Activated CD8-positive, alpha-beta memory T cell treated with anti-CD3 and anti-CD28 coated beads for 1 hour (primary cell): ENCODE data around the gene LFNG.

ENCODE experiments used
- DNase-seq, 2 donors: peaks; one replicate each; pipeline ENCODE4 v3.0.0-alpha.2; 2020; ENCODE audit warnings: low read depth in 1 of 2; ENCODE audit errors: extremely low read depth in 1 of 2

The LFNG gene, protein sequence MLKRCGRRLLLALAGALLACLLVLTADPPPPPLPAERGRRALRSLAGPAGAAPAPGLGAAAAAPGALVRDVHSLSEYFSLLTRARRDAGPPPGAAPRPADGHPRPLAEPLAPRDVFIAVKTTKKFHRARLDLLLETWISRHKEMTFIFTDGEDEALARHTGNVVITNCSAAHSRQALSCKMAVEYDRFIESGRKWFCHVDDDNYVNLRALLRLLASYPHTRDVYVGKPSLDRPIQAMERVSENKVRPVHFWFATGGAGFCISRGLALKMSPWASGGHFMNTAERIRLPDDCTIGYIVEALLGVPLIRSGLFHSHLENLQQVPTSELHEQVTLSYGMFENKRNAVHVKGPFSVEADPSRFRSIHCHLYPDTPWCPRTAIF

DNA sequence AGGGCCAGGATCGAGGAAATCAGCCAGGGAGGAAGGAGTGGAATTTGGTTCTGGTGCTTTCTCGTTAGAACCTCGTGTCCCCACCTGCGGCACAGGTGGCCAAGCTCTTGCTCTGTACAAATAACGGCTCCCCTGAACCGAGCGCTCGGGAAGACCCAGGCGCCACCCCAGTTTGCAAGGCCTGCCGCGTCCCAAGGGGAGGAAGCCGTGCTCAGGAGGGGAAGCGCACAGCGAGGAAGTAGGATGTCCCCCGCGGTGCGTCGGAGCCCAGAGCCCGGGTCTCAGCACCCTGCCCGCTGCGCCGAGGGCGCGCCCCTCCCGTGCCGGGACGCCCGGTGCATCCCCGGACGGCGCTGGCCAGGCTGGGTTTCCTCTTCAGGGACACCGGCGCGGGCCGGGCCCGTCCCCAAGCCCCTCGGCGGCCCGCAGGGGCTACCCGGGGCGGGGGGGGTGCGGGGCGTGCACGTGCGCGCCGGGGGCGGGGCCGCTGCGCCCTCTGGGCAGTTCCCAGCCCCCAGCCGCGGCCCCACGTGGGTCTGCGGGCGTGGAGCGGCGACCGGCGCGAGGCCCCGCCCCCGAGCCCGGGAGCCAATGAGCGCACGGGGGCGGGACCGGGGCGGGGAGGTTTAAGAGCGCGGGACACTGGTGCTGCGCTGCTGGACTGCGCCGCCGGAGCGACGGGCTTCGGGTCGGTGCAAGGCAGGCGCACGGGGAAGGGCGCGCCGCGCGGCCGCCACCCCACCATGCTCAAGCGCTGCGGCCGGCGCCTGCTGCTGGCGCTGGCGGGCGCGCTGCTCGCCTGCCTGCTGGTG lies at the start of gene LFNG:
TSS of gene LFNG (plus strand) at position 656 of the 812 bp plus-strand sequence. CDS start at position 744, 88 bp downstream.
- peak in 1 of 2 donors; percentile 79 for DNase-seq

DNA sequence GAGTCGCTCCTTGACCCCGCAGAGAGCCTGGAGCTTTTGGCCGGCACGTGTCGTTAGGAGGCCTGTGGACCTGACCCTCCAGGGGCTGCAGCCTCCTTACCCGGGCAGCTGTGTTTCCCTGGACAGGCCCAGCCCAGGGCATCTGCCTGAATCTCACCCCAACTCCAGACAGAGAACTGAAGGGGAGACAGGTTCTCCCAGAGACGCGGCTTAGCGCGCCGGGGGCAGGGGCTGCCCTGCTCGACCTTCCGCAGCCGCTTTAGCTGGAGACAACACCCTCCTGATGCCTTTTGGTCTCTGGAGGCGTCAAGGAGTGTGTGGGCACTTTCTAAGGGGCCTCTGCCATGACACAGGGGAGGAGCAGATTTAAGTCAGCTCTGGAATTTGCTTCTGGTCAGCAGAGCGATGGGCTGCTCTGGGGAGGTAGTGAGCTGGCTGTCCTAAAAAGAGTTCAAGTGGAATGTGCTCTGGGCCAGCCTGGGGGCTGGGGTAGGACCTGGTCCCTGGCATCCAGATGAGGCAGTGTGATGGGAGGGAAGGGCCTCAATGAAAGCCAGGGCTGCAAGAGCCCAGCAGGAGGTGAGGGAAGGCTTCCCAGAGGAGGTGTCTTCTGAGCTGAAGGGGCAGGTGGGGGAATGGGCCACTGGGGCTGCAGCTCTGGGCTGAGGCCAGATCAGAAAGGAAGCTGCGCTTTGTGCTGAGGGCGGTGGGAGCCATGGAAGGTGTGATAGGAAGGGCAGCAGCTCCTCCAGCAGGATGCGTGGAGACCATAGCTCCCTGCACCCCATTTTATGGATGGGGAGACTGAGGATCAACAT lies 49.2 kb upstream of the LFNG start:
- no peak for DNase-seq

DNA sequence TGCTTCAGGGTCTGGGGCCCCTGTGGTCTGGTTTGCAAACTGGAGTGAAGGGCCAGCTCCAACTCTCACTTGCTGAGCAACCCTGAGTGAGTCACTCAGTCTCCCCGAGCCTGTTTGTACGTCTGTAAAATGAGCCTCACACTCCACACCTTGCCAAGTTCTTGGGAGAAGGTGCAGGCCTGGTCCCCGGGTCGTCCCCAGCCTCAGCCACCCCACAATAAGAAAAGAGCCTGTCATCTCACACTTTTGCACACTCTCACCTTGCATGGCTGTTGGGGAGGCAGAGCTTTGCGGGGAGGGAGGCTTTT lies 48.6 kb upstream of the LFNG start:
- DNase-seq = no peak

DNA sequence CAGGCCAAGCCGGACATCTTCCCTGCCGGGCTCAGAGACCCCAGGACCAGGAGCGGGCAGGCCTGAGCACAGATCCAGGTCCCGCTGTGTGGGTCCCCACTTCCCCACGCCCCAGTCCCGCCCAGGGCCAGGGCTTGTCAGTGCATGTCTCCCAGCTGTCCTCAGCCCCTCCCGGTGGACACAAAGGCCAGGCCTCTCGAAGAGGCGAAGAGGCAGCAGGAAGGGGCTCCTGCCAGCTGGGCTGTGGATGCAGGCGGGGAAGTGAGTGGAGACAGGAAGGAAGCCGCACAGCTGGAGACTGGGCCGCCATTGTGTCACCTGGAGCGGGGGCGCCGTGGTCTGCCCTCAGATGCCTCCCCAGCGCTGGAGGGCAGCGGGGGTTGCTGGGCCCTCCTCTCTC lies 48.2 kb upstream of the LFNG start:
- no peak for DNase-seq

DNA sequence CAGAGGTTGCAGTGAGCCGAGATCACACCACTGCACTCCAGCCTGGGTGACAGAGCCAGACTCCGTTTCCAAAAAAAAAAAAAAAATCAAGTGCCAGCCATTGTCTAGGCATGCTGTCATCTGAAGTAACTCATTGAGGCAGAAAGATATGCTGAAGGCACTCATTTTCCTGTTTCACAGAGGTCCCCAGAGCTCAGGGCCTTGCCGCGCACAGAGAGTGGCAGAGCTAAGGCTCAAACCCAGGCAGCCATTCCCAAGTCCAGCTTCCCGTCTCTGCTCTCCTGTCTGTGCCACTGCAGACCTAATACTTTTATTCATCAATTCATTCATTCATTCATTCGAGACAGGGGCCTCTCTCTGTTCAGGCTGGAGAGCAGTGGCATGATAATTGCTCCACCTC lies 46.8 kb upstream of the LFNG start:
- DNase-seq = no peak

DNA sequence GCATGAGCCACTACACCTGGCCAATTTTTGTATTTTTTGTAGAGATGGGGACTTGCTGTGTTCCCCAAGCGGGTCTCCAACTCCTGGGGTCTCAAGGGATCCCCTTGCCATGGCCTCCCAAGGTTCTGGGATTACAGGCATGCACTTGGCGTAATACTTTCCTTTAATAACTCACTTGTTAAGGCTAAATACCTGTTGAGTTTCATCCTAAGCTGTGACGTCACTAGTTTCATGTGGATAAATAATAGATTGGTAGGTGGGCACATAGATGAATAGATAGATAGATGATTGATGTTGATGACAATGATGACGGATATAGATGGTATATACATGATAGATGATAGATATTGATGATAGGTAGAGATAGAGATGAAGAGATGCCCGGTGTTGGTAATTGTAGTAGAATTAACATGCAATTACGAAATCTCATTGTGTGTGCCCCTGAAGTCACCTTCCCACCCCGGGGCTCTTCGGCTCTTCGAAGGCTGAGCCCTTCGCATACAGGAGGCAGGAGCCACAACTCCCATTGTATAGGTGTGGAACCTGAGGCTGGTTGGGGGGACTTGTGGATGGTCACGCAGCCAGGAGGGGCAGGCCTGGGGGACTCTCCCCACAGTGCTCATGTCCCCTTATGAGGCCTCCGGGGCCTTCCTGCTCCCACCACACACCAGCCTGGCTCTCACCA lies 45.9 kb upstream of the LFNG start:
- DNase-seq = no peak

DNA sequence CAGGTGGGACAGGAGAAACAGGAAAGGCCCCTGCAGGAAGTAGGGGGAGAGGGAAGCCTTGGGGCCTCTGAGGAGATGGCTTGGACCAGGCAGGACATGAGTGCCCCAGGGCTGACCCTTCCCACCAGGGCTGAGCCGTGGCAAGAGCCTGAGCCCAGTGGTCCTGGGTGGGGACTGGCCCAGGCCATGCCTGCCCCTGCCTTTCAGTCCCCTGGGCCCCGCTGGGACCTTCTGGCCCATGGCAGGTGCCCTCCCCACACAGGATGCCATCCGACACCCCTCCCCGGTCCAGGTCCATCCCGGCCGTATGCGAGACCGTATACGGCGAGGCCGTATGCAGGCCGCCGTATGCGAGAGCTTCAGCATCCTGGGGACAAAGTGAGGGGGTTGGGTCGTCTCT lies 45.4 kb upstream of the LFNG start:
- DNase-seq = no peak

DNA sequence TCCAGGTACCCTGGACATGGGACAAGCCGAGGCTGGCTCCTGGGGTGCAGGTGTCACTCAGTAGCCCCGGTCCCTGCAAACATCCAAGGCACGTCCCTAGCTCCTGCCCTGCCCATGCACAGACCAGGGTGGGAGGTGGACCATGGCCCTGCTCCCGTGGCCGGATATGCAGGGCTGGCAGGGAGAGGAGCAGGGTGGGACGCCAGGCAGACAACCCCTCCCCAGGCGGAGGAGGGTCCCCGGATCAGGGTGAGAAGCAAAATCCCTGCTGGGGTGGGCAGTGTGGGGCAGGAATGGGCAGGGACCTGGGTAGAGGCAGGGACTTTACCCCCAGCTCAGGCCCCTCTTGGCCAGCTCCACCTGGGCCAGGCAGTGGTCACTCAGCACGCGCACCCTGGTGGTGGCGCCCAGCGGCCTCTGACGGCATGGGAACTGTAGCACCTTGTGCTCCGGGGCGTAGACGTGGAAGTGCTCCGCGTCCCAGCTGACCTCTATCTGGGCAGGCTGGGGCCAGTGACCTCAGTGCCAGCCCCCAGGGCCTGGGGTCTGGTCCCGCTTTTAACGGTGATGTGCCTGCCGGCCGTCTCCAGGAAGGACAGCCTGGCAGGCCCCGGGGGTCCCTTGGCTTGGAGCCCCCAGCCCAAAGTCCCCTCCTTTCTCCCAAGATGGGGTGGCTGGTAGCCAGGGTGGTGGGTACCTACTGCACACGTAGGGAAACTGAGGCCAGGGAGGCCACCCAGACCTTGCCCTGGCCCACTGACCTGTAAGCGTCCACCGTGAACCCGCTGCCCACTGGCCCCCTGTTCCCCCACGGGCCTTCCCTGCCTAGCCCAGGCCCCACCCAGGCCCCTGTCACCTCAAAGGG lies 44.5 kb upstream of the LFNG start:
- DNase-seq = no peak

DNA sequence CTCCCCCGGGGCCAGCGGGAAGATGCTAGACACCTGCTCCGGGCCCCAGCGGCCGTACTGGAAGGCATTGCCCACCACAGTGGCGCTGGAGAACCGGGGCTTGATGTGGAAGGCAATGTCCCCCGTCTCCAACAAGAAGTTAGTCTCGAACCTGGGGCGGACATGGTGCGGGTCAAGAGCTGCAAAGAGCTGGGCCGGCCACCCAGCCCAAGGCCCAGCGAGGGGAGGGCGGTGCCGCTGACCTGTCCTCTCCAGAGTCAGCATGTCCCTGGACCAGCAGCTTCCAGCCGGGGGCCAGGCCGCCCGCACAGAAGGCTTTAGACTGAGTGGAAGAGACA lies 43.9 kb upstream of the LFNG start:
- no peak for DNase-seq

DNA sequence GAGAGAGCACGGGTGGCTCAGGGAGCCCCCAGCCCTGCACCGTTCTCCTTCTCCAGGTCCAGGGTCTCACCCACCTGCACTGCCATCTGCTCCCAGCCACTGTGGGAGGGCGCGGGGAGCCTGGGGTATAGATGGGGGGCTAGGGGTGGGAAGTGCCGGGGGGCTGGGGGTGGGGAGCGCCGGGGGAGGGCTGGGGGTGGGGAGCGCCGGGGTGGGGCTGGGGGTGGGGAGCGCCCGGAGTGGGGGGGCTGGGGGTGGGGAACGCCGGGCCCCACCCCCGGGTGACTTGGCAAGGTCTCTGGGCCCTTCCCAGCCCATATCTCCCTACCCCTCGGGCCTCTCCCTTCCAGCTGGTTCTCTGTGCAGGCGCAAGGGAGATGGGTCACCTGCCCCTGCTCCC lies 43.3 kb upstream of the LFNG start, which contains the start of gene GRIFIN:
TSS of gene GRIFIN (minus strand) at position 101 of the 400 bp plus-strand sequence. CDS start at position 86, 15 bp downstream.
- DNase-seq = no peak

DNA sequence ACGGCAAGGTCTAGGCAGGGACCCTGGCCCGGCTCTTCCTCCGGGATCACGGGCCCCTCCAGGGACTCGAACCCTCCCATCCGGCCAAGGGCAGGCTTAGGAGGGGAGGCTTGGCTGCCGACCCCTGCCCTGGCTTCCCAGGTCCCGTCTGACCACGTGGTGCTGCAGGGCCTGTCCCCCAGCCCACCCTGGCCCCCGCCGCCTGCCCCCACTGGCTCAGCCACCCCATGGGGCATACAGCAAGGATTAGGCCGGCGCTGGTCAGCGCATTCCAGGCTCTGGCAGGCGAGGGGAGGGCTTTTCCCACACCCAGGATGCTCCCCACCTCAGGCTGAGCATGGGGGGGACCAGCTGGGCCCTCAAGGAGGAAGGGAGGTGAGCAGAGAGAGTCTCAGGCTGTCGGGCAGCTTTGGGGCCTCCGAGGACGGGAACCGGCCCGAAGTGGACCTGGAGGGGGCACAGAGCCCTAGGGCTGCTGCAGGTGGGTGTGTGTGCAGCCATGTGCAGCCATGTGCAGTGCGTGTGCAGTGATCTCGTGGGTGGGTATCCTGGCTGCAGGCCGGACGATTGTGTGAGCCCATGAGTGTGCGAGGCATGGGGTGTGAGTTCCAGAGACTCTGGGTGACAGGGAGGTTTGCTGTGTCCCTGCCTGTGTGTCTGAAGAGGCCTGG lies 42.7 kb upstream of the LFNG start:
- no peak for DNase-seq

DNA sequence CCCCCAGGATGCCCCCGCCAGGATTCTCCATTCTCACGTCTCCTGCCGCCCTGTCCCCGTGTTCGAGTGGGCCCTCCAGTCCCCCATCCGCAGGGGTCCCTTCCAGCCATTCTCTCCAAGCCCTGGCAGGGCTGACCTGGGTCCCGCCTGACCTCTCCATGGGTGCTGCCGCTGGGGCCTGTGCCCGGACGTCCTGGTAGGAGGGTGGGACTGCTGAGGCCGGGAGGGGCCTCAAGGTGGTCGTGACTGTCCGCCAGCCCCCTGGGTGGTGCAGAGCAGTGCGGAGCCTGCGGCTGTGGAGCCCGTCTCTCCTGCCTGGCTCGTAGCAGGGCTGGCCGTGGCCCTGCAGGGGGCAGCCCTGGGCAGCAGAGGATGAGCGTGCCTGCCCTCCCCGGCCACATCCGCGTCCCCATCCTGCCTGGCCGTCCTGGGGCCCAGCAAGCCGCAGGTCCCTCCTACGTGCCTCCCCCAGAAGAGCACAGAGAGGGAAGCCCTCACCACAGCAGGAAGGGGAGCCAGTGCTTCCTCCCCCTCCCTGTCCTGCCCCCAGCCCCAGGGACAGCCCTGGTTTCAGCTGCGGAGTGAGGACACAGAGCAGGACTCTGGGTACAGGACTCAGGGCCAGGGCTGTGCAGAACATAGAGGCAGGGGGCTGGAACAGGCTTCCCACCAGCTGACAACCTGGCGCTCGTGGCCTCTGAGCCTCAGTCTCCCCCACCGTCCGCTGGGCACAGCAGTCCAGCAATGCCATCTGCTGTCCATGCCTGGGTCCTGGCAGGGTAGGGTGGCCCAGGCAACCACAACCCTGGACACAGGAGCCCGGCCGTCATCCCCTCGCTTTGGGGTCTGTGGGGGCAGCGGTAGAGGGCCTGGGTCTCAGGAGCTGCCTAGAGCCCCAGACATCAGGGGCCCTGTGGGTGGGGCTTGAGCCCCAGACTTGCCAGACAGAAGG lies 41.9 kb upstream of the LFNG start:
- DNase-seq = peak; percentile 9 to 41

DNA sequence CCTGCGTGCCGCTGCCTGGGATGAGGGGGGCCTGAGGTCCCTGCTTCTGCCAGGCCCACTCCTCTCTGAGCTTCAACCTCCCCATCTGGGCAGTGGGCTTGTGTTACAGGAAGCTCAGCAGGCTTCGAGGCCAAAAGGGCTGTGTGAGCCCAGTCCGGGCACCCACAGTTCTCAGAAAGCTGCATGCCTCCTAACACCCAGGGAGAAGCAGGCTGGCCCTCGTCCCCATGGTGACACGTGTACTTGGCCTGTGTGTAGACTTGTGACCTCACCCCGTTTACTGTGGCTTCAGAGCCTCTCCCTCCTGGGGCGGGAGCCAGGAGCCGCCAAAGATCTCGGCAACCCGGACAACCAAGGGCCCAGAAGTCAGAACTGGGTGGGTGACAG lies 41.2 kb upstream of the LFNG start:
- no peak for DNase-seq

DNA sequence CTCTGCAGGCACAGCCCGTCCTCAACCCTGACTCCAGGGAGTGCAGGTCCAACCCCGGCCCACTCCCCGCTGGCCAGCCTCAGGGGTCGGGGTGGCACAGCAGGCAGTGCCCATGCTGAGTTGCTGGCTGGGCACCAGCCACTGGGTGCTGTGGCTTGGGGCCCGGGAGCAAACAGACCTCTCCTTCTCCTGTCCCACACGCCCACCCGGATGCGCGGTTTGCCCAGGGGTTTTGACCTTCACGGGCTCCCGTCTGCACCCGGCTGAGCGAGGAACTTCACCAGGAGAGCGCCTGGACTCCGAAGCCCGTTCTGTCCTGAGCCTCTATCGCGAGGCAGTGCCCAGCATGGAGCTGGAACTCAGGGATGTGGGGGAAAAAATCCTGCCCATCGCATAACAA lies 40.8 kb upstream of the LFNG start:
- no peak for DNase-seq

DNA sequence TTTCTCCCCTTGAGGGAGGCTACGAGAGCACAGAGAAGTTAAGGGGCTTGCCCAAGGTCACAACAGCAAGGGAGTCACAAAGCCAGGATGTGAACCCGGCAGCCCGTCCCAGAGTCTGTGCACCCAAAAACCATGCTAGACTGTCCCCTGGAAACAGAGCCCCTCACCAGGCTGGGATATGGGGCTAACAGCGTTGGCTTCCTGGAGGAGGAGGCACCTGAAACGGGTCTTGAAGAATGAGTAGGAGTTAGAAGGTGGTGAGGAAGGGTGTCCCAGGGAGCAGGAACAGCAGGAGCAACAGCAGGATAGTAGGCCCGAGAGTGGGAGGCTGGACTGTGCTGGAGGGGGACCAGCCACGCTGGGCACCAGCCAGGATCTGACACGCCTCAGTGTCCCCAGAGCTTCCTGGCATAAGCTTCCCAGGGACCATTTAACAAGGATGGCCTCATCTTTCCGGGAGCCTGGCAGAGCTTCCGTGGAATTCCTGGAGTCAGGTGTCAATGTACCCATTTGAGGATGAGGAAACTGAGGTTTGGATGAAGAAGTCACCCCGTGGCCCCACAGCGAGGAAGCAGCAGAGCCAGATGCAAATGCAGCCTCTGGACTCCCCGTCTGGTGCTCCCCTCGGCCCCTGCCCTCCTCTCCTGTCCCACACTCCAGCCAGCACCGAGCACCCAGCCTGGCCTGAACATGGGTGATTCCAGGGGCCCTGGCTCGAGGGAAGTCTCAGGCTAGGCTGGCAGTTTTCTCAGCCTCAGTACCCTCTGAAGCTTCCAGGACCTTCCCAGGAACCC lies 40.1 kb upstream of the LFNG start:
- no peak for DNase-seq

DNA sequence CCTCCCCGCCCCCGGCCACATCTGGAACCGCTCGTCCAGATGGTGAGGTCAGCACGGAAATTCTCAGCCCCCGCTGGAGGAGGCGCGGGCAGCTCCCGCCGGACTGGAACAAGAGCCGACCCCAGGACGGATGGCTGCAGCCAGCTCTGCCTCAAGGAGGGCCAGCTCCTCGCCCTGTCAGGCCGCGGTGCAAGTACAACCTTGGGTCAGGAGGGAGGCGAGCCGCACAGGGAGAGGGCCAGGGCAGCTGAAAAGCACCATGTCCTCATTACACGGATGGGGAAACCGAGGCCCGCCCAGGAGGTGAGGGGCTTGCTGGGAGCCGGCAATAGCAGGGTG lies 39.5 kb upstream of the LFNG start:
- no peak for DNase-seq

DNA sequence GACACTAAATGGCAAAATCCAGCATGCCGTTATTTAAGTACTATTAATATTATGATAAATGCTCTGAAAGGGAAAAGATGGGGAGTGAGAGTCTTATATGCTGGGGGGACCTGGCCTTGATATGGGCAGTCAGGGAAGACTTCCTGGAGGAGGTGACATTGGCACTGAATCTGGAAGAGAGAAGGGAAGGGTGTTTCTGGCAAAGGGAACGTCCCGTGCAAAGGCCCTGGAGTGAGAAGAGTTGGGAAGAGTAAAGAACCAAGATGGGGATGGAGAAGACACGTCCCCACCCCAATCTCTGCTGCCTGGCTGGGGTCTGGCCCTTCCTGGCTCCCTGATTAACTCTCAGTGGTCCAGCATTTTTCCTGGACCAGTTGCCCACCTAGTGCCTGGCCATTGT lies 38.4 kb upstream of the LFNG start:
- DNase-seq = no peak
